Ramos (cell line): ENCODE measurements around the gene DIS3L2.

ENCODE experiments used
- in situ Hi-C: fragments of 300-500 bp; cut with MboI; formaldehyde crosslinking; loops from one replicate; pipeline ENCODE4 v1.14.3; 2022; ENCODE audit warnings: low sequenced_read_pairs; ENCODE audit not compliant: unreplicated experiment

Gene DIS3L2

GRCh38 chr2:232239951-232240681 lies 278.6 kb downstream of the DIS3L2 start:
- in situ Hi-C loops, result no loop called here

GRCh38 chr2:232240906-232241305 lies 279.4 kb downstream of the DIS3L2 start:
- in situ Hi-C loops, result no loop called here

DNA sequence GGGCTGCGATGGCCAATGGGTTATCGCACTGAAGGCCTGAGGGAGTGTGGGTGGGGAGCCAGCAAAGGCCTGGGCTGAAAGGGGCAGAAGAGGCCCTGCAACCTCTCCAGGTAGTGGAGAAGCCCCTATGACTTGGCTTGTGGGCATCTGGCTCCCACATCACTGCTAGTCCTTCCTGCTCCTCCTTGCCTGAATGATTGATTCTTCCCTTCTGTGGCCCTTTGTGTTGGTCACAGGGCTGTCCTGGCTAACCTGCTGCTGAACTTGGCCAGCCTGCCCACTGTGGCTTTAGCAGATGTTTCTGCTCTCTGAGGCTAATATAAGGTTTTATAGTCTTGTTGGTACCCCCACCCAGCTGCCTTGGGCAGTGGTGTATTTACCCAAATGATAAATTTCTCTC lies 280.8 kb downstream of the DIS3L2 start:
- in situ Hi-C loops, result no loop called here

- in situ Hi-C loops, result no loop called here
Measured at GRCh38 chr2:232245111-232245510, 283.6 kb downstream of the DIS3L2 start.

DNA sequence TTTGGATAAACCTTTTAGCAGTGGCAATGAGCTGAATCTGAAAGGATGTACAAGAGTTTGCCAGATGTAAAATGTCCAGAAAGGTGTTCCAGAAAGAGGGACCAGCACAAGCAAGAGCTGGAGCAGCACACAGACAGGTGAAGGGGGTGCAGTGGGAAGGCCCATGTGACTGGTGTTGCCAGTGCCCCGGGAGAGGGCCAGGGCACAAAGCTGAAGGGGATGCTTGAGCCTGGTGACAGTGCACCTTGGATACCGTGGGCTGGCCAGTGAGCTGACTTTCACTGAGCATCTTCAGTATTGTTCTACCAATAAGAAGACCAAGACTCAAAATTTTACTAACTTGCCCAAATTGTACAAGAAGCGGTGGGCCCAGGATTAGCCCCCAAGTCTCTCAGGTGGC lies 284.7 kb downstream of the DIS3L2 start:
- in situ Hi-C loops, result no loop called here

- in situ Hi-C loops, result no loop called here
Measured at GRCh38 chr2:232249096-232249495, 287.6 kb downstream of the DIS3L2 start.

DNA sequence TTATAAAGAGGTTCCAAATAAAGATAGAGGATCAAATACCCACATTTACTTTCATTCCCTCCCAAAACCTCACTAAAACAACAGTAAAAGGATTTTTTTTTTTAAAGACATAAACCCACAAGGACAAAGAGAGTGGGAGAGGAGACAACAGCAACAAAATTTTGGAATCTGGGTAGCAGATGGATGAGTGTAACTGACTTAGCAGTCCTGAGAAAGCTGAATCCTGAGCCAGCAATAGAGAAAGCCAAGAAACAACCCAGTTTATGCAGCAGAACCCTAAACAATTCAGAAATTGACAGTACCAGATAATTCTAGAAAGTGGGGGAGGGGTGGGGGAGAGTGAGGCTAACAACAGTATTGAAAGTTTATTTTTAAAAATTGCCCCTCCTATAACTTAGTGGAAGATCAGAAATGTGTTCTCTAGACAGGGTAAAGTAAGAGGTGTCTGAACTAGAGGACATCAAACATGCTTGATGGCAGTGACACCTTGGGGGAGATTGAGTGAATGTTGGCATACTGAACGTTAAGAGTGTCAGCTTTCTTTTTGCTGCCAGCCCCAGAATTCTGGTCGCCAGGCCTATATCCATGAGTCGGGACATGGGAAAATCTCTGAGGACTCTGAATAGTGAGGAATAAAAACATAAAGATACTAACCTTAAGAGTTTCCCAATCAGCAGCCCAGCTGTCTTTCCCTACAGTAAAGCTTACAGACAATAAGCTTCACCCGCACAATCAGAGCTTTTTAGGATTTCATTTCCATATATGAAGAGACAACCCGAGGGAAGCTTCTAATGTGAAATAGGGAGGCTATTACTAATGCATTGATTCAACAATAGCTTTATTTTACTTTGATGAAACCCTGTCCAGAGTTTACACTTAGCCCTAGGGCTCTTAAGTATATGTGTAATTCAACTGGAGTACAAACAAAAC lies 289.0 kb downstream of the DIS3L2 start:
- in situ Hi-C loops, result no loop called here

- in situ Hi-C loops, result no loop called here
Measured at GRCh38 chr2:232255033-232255432, 293.5 kb downstream of the DIS3L2 start.

GRCh38 chr2:232260075-232260474 lies 298.6 kb downstream of the DIS3L2 start:
- in situ Hi-C loops, result no loop called here

- in situ Hi-C loops, result no loop called here
Measured at GRCh38 chr2:232261776-232262175, 300.3 kb downstream of the DIS3L2 start.

DNA sequence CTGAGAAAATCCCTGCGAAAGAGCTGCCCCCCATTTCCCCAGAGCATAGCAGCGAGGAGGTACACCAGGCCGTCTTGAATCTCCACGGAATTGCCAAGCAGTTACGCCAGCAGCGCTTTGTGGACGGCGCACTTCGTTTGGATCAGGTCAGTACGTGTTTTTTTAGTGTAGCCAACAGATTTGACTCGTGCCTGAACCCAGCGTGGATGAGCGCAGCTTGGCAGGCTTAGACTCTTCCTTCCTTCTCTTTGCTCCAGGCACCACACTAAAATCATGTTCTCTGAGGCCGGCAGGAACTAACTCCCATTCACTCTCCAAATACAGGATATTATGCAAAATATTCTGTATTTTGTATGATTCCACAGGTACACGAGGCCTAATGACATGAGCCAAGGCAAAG lies 301.8 kb downstream of the DIS3L2 start:
- in situ Hi-C loops, result no loop called here

DNA sequence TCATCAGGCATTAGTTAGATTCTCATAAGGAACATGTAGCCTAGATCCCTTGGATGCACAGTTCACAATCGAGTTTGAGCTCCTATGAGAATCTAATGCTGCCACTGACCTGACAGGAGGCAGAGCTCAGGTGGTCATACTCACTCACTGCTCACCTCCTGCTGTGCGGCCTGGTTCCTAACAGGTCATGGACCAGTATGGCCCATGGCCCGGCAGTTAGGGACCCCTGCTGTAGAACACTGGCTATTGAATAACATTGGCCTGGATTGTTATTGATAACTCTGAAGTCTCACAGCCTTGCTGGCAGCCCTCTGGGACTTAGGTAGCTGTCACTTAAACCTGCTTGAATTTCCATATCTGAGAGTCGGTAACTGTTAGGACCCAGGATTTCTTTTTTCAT lies 302.6 kb downstream of the DIS3L2 start:
- in situ Hi-C loops, result no loop called here

DNA sequence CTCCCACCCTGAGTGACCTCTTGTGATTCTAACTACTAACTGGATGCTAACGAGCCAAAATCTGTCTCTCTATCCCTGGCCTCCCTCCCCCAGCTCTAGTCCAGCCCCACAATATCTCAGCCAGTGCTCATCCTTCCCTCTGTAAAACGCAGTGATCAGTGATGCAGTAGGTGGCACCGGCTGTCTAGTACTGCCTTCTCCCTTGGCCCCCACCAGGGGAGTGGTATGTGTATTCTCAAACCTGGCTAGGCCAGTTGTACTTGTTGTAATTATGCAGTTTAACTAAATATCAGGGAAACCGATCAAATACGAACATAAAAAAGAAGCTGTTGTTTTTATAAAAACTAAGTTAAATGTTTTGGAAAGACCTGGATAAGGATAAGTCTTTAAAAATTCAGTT lies 303.8 kb downstream of the DIS3L2 start:
- in situ Hi-C loops, result no loop called here

DNA sequence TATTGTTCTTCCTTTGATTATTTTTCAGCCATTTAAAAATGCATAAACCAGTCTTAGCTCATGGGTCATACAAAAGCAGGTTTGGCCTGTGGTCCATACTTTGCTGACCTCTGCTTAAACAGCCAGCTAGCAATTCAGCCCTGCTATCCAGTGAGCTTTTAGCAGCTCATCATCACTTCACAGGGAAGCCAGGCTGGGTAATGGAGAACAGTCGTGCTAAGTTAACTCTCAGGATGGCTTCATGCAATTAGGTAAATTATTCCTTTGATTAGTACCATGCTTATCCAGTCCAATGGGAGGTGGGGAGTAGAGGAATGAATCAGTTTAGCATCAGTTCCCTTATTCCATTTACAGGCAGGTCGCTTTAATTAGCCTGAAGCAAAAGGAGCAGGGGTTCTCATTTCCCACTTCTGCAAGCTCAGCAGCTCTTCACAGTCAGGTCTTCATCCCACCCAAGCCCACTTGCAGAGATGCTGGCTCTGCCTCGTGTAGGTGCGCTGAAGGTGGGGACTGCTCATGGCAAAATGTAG lies 307.2 kb downstream of the DIS3L2 start:
- in situ Hi-C loops, result no loop called here

DNA sequence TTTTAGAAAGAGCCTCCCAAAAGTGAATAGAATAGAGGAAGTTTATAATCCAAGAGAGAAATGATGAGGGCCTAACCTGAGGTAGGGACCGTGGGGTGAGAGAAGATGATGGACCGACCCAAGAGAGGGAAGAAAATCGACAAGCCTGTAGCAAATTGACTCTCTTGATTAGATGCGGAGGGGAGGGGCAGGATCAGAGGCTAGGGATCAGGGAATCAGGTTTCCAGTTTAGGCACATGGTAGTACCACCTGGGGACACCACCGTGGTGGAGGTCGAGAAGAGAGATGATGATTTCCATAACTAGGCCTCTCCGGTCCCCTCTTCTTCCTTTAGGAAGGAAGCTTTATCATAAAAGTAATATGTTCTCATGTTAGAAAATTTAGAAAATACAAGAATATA lies 308.4 kb downstream of the DIS3L2 start:
- in situ Hi-C loops, result no loop called here

DNA sequence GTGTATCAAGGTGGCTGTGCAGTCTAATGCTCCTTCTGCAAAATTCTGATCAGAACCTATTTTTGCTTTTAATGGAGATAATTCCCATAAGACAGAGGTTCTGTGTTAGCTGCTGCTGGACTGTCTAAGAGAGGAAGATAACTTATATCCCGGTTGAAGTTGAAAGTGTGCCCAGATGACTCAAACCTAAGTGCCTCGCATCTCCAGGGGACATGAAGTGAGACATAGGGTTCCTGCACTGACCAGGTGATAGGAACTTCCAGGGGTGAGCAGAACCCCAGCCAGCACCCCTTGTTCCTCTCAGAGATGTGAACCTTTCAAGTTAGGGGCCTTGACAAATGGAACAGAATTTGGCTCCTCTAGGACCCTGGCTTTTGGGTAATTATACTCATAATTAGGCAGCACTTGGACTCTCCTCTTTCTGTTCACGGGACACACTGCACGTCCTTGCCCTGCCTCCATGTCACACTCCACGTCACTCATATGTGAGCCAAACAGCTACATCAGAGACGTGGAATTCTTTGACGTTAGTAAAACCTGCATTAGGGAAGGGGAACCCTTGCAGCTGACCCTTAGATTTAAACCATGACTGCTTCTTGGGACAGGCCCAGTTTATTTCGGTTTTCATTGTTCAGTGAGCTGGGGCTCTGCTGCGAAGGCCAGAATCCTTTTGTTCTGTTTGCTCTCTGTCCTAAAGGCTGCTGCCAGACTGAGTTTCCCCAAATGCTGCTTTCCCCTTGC lies 312.6 kb downstream of the DIS3L2 start:
- in situ Hi-C loops, result no loop called here

- in situ Hi-C loops, result no loop called here
Measured at GRCh38 chr2:232275670-232276069, 314.2 kb downstream of the DIS3L2 start.

GRCh38 chr2:232276084-232276732 lies 314.7 kb downstream of the DIS3L2 start:
- in situ Hi-C loops, result no loop called here

- in situ Hi-C loops, result no loop called here
Measured at GRCh38 chr2:232276733-232277313, 315.3 kb downstream of the DIS3L2 start.

DNA sequence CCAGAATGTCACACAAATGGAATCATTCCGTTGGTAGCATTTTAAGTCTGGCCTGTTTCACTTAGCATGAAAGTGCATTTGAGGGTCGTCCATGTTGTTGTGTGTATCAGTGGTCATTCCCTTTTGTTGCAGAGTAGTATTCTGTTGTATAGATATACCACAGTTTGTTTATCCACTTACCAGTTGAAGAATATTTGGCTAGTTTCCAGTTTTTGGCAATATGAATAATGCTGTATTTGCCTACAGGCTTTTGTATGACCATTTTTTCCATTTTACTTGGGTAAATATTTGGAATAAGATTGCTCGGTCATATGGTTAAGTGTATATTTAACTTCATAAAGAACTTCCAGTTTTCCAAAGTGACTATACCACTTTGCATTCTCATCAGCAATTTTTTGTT lies 317.0 kb downstream of the DIS3L2 start:
- in situ Hi-C loops, result no loop called here
